Activated T-cell treated with anti-CD3 and anti-CD28 coated beads for 4 hours (primary cell): ENCODE measurements around the gene NET1.

Experiments used
- DNase-seq: peaks from one replicate; pipeline ENCODE4 v3.0.0-alpha.2; 2020

NET1 gene

GRCh38 chr10:5504146-5505072 lies 92.1 kb downstream of the NET1 start:
- DNase-seq, result no peak

GRCh38 chr10:5506246-5506645 lies 93.9 kb downstream of the NET1 start:
- DNase-seq, result no peak

GRCh38 chr10:5506751-5507648 lies 94.6 kb downstream of the NET1 start:
- no peak for DNase-seq

- DNase-seq, result no peak
These were observed 95.3 kb downstream of the NET1 start for GRCh38 chr10:5507649-5508131.

GRCh38 chr10:5508161-5508604 lies 95.8 kb downstream of the NET1 start:
- DNase-seq, result no peak
